NCI-H2081 treated with DMSO at 0.1 percent for 48 hours (cell line): ENCODE results near the gene ZZZ3.
"Not testable (repeated sequence)": the region's sequence is repeated elsewhere in the genome, so short reads cannot be mapped to it uniquely, and the experiment has no call there.

ENCODE experiments used
- DNase-seq: peaks from one replicate; lab custom pipeline; 2025; lab: John Stamatoyannopoulos, UW

The ZZZ3 gene

DNA sequence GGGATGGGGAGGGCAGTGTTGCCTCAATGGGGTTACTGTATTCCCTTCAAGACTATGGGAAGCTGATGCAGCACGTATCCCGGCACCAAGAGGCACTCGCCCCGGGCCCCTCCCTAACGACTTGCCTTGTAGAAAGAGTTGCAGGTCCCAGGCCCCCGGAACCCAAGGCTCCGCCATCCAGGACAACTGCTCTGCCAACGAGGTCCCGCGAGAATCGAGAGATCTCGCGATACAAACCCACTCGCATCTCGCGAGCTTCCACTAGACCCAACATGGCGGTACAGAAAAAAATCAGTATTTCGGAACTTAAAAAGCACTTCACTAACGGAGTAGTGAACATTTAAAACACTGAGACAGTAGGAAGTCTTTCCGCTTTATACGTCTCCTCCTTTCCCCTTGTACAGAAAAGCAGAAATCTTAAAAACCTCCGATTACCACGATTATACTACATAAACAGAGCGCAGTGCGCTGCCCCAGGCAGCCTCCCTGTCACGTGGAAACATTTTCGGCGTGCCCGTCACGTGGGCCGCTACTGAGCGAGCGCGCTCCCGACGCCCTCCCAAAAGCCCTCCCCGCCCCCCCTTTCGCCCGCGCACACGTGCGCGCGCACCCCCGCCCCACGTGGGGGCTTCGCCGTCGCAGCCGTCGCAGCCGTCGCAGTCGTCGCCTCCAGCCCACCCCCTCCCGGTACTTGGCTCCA lies at the start of gene ZZZ3:
Gene ZZZ3, minus strand, starts transcription at position 199 of the 700 bp plus-strand sequence. CDS start 49,304 bp downstream, outside the sequence.
- DNase-seq: peak; percentile 56

DNA sequence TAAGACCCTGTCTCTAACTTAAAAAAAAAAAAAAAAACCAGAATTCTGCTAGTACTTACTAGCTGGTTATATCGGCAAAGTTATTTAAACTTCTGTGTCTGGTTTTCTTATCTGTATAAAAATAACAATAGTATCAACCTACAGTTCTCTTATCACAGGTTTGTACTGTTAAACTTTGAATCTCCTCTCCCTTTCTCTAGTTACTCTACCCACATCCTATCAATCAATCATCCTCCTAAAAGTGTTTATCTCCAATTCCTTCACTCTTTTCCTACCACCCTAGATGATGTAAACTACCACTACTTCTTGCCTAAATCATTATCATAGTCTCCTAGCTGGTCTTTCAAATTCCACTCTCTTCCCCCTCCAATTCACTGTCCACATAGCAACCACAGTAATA lies 49.6 kb upstream of the ZZZ3 start:
- no peak for DNase-seq

DNA sequence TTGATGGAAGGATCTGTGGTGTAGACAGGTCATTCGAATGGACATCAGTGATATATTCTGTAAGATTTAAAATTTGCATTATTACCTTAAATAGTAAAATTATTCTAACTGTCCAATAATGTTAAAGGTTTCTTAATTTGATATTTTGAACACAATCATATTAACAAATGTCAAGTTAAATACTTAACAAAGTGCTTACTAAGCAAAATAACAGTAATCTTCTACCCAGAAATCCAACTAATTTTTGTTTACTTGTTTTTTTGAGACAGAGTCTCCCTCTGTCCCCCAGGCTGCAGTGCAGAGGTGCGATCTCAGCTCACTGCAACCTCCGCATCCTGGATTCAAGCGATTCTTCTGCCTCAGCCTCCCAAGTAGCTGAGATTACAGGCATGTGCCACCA lies 43.2 kb upstream of the ZZZ3 start:
- DNase-seq: no peak

DNA sequence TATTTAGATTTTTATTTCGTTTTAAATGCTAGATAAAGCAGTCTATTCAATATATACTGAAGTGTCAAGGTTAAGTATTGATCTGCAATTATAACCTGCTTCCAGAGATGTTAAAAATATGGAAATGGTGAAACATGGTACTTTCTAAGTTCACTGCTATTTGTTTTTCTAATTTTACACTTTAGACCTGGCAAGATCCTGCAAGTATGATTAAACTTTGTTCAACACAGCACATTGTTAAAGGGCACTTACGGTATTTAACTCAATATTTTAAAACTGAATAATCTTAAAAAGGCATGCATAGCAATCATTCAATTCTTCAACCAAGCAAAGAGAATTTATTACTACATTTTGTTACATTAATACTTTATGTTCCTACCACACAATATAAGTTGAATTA lies 35.7 kb upstream of the ZZZ3 start:
- no peak for DNase-seq

DNA sequence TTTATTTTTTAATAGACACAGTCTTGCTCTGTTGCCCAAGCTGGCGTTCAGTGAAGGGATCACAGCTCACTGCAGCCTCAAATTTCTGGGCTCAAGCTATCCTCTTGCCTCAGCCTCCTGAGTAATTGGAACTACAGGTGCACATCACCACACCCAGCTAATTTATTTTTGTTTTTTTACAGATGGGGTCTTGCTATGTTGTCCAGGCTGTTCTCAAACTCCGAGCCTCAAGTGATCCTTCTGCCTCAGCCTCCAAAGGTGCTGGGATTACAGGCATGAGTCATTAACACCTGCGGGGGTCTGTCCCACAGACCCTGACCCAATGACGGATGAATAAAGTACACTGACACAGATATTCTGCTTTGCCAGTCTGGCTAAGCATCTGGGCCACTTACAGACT lies 33.6 kb upstream of the ZZZ3 start:
- no peak for DNase-seq

DNA sequence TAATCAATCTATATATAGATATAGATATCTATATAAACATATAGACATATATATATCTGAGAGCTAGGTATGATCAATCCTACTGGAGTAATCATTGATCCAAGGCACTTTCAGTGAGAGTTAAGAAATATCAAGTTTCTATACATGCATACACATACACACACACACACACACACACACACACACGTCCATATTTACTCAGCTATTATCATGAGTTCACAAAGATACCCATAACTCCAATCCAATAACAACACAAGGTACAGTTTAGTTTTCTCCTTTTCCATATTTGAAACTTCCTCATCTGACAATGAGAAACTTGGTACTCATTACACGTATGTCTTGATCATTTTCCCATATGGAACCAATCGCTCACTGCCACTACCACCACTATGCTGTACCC lies 27.3 kb upstream of the ZZZ3 start:
- DNase-seq: no peak

DNA sequence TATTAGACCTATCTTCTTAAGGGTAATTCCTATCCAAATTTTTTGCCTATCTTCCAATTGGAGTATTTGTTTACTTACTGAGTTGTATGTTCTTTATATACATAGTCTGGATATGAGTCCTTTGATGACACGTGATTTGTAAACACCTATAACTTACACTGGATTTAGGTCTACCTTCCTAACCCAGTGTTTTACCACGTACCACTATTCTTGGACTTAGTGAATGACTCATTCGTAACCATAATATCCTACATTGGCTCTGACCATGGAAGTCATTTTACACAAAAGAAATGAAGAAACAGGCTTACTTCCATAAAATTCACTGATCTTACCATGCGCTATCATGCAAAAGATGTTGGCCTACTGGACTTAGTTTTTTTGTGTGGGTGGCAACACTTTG lies 23.9 kb upstream of the ZZZ3 start:
- DNase-seq: no peak

DNA sequence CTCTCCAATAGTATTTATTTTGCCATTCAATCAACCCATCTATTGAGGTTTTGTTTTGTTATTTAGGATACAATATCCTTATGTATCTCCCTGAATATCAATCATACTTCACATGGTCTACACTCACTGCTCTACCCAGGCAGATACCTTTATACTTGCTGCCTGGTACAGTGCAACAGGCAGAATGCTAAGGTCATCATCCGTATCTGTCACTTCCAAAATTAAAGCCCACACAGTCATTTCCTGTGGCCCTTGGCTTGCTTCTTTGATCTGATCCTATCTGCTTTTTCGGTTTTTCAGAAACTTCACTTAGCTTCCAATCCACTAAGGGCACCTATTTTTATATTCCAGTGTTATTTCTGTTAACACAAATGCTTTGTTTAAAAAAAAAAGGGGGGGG lies 22.3 kb upstream of the ZZZ3 start:
- DNase-seq: no peak

DNA sequence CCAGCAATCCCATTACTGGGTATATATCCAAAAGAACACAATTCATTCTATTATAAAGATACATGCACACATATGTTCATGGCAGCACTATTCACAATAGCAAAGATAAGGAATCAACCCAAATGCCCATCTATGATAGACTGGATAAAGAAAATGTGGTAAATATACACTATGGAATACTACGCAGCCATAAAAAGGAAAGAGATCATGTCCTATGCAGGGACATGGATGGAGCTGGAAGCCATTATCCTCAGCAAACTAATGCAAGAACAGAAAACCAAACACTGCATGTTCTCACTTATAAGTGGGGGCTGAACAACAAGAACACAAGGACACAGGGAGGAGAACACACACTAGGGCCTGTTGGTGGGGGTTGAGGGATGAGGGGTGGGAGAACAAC lies 17.2 kb upstream of the ZZZ3 start:
- DNase-seq: not testable (repeated sequence)

DNA sequence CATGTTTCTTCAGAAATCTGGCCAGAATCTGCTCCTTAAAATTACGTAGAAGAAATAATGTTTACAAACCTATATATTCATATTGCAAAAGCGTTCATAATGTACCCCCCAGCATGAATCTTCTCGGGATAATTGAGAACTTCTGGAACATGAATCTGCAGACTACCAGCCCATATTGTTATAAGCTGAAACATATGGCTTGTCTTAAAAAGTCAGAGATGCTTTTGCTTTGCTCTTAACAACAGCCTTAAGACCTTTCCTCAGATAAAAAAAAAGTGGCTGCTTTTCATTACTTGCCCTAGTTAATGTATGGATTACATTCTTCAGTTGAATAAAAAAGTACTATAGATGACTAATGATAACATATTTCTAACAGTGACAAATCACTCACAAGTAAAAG lies 15.0 kb upstream of the ZZZ3 start:
- DNase-seq: no peak

DNA sequence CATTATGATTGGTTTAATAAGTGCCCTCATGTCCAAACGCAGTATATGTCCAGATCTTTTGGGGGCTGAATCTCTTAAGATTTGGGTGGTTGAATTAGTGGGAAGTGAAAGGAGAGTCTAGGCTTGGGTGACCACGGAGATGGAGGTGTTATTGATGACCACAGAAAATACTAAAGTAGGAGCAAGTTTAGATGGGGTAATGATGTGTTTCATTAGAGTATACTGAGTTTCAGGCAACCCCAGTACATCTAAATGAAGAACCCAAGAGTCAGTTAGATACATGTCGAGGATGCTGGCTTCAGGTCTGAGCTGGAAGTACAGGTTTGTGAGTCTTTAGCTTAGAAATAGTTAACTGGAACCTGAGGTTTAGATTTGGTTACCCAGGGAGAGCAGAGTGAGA lies 6.5 kb upstream of the ZZZ3 start:
- no peak for DNase-seq

DNA sequence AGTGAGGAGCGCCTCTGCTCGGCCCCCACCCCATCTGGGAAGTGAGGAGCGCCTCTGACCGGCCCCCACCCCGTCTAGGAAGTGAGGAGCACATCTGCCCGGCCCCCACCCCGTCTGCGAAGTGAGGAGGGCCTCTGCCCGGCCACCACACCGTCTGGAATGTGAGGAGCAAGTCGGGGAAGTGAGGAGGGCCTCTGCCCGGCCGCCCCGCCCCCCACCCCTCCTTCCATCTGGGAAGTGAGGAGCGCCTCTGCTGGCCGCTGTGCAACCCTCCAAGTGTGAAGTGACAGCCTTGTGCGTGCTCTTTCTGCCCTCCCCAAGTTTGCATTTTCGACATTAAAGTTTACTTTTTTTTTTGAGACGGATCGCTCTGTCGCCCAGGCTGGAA lies 5.1 kb upstream of the ZZZ3 start:
- no peak for DNase-seq

DNA sequence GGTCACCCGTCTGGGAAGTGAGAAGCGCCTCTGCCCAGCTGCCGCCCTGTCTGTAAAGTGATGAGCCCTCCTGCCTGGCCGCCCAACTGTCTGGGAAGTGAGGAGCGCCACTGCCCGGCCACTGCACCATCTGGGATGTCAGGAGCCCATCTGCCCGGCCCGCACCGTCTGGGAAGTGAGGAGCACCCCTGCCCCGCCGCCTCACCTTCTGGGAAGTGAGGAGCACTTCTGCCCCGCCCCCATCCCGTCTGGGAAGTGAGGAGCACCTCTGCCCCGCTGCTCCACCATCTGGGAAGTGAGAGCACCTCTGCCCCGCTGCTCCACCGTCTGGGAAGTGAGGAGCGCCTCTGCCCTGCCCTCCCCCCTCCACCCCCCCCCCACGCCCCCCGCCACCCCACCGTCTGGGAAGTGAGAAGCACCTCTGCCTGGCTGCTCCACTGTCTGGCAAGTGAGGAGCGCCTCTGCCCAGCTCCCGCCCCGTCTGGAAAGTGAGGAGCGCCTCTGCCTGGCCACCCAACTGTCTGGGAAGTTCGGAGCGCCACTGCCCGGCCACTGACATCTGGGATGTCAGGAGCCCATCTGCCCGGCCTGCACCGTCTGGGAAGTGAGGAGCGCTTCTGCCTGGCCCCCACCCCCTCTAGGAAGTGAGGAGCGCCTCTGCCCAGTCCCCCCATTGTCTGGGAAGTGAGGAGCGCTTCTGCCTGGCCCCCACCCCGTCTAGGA lies 4.5 kb upstream of the ZZZ3 start:
- DNase-seq: no peak

DNA sequence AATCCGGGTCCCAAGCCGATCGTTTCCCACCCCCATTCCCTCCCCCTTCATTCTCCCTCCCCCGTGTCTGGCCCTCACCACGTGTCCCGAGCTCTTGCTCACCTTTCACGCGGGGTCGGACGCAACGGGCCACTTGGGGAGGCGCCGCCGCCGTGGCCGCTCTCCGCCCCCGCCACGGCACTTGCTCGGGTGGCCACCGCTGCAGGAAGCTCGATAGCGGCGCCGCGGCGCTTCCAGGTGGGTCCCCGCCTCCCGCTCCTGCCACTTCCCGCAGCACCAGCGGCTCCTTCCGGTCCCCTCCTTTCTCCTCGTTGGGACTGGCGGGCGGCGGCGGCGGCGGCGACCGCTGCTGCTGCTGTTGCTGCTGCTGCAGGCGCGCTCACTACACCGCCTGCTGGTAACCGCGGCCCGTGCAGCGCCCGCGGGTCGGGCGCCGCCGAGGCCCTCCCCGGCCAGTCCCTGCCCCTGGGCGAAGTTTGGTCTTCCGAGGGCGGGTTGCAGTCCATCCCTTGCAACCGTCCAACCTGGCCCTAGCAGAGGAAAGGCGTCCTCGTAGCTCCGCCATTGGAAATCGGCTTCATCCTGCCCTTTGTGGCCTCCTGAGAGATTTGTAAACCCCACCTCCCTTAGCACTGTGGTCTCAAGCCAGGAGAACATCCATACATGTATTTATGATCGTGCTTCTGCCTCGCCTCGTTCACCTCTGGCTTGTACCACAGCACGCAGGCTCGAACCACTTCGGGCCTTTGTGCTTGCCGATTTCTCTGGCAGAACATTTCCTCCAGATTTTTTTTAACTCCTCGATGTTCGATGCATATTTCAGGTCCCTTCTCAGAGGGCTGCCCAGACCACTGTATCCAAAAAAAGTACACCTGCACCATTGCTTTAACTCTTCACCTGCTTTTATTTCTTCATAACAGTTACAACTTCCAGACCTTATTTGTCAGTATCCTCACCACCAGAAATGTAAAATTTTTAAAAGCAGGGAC lies 996 bp upstream of the ZZZ3 start:
- peak; percentile 17 for DNase-seq

DNA sequence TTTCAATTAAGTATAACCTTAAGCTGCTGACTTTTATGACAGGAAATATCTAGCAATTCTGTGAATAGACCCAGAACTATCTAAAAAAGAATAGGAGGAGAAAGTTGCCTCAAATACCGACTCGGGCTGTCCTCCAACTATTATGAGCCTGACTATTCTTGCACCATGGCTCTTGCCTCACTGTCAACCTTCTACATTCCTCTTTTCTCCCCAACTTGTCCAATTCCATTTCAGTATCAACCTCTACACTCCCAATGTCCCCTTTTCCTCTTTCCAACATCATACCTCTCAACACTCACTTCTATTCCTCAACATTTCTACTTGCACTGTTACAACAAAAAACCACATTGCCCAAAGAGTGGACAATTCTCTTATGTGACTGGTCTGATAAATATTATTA lies 2.3 kb downstream of the ZZZ3 start:
- DNase-seq: no peak

DNA sequence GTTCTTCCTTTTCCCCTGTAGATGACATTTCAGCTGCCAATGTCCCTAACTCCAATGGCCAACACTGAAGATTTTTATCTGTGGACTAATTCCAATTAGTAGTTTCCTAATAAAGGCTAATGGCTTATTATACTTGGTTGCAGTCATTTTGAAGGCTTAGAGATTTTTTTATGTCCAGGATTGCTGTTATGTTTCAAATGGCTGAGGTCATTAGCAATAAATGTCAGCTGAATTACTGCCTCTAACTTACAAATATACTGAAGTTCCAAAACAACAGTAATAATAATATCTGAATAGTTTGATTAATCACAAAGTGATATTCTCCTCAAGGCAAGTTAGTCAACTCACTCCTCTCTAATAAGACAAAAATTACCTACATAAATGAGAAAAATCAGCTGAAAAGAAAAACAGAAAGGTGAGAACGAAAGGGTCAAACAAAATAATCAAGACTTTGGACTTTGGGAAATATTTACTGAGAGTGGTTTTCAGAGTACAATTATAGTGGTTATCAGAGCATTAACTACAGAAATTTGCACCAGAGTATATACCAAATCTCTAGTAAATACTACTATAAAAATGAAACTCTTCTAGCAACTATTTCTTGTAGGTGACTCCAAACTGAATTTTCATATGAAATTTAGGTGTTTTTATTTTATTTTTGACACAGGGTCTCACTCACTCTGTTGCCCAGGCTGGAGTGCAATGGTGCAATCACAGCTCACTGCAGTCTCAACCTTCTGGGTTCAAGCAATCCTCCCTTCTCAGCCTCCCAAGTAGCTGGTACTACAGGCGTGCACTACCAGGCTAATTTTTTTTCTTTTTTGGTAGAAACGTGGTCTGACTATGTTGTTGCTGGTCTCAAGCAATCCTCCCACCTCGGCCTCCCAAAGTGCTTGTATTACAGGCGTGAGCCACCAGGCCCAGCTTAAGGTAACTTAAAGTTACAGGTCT lies 3.5 kb downstream of the ZZZ3 start:
- DNase-seq: no peak

DNA sequence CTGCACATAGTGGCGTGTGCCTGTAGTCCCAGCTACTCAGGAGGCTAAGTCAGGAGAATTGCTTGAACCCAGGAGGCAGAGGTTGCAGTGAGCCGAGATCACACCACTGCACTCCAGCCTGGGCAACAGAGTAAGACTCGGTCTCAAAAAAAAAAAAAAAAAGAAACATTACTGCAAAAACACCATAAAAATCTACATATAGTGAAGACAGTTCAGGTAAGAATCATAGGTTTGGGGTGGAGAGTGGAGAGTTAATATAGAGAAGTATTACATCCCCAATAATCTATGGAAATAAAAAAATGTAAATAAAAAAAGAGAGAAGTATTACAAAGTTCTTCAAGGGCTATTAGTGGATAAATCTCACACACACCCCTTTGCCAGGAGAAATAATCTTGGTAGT lies 7.7 kb downstream of the ZZZ3 start:
- DNase-seq: not testable (repeated sequence)

DNA sequence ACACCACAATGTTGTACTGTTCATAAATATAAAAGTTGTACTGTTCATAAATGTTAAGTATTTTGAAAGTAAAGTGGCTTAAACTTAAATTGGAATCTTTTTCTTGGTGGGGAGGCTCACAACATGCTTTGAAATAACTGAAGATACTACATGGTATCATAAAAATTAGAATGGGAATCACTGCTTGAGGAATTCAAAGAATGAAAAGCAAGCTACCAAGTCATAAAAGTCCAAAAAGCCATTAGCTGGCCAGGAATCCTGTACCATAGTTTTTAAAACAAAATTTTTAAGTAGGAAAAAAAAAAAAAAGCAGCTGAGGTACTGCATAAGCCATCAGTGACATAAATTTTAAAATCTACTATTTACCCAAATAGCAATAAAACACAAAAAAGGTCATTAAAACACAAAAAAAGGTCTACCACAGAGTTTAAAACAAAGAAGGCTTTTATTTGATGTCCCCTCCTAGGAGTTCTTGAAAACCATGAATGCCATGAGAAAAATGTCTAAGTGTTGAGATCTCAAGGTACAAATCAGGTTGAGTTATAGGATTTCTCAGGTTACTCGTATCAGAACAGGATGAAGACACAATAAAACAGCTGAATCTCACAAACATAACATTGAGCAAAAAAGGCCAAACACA lies 8.6 kb downstream of the ZZZ3 start:
- no peak for DNase-seq

DNA sequence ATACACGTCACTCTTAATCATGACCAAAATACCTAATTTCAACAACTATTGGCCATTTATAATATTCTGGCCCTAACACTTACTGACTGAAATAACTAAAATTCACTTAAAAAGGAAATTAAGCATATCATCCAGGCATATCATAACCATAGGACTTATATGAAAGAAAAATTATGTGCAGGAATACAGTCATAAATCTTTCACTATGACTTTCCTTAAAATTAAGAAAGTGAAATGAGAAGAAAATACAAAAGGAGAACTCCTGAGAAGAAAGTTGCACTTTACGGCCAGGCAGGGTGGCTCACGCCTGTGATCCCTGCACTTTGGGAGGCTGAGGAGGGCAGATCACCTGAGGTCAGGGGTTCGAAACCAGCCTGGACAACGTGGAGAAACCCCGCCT lies 9.4 kb downstream of the ZZZ3 start:
- no peak for DNase-seq

DNA sequence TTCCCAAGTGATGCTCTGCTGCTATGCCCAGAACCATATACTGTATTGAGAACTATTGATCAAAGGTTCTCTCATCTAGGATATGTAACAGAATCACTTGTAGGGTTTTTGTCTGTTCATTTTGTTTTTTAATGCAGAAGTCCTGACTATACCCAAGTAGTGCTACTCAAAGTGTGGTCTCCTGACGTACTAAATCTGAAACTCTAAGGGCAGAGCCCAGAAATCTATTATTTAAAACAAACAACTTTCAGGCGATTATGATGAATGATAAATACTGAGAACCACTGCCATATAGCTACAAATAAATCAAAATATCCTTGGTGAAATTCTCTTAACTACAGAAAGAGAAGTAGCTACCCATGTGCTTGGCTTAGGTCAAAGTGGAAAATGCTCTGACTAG lies 10.1 kb downstream of the ZZZ3 start:
- no peak for DNase-seq

DNA sequence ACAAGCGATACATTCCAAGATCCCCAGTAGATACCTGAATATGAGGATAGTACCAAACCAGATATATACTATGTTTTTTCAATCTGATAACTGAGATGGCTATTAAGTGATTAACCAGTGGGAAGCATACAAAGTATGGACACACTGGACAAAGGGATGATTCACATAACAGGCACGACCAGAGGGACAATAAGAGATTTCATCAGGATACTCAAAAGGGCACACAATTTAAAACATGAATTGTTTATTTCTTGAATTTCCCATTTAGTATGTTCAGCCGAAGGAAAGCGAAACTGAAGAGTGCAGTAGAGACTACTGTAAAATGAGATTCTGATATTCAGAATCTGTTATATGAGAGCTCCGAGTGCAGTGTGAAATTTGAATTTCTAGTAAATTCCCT lies 10.6 kb downstream of the ZZZ3 start:
- DNase-seq: no peak
